Transverse colon (tissue), 4 donors: ENCODE data around the gene HOXC12.

Experiments
- CTCF ChIP-seq, 5 experiments: fragments of 200-600 bp in 3 of 5; fragments of 450-650 bp in 2 of 5; sonication (generic) in 3 of 5; IDR thresholded peaks; 1 replicate in 2 of 5; 2 replicates in 3 of 5; pipeline ENCODE4 v1.5.1; 2016 to 2017; ENCODE audit warnings: antibody characterized with exemption in 5 of 5, inconsistent platforms in 3 of 5, mild to moderate bottlenecking in 2 of 5, moderate library complexity in 1 of 5
- EP300 ChIP-seq: sonication (generic); formaldehyde crosslinking; IDR thresholded peaks from one replicate; pipeline ENCODE4 v1.6.1; 2017; ENCODE audit warnings: antibody characterized with exemption, low read depth
- POLR2A ChIP-seq: fragments of 450-650 bp; IDR thresholded peaks from one replicate; pipeline ENCODE4 v1.6.1; 2016; ENCODE audit warnings: antibody characterized with exemption, mild to moderate bottlenecking, moderate library complexity
- POLR2AphosphoS5 ChIP-seq, 3 donors: sonication (generic); formaldehyde crosslinking; IDR thresholded peaks; one replicate each; pipeline ENCODE4 v1.6.1; 2016; ENCODE audit warnings: antibody characterized with exemption in 3 of 3

GRCh38 chr12:53938326-53939140 is 16.2 kb upstream of the HOXC12 start, which contains the start of gene HOXC13:
- TF ChIP-seq POLR2A: no peak
- TF ChIP-seq CTCF (IDR thresholded peaks at IDR 0.05): no peak
- no peak for TF ChIP-seq POLR2AphosphoS5 (IDR thresholded peaks at IDR 0.05)
- no peak for TF ChIP-seq EP300
